GM21825 (cell line): Measurements from ENCODE around the gene NUDT16L1.

ENCODE experiments used
- ATAC-seq: cut with Tn5 transposase; IDR thresholded peaks from one replicate; pipeline ENCODE4 v1.9.1; 2021; ENCODE audit warnings: mild to moderate bottlenecking, moderate library complexity; ENCODE audit not compliant: unreplicated experiment

NUDT16L1 gene

GRCh38 chr16:4663777-4664465 lies 29.4 kb upstream of the NUDT16L1 start:
- no peak for ATAC-seq

- no peak for ATAC-seq
Observed at GRCh38 chr16:4664538-4665418, 28.6 kb upstream of the NUDT16L1 start.

- no peak for ATAC-seq
Observed at GRCh38 chr16:4666537-4667202, 26.7 kb upstream of the NUDT16L1 start.

GRCh38 chr16:4667203-4667963 lies 26.0 kb upstream of the NUDT16L1 start:
- ATAC-seq = no peak

DNA sequence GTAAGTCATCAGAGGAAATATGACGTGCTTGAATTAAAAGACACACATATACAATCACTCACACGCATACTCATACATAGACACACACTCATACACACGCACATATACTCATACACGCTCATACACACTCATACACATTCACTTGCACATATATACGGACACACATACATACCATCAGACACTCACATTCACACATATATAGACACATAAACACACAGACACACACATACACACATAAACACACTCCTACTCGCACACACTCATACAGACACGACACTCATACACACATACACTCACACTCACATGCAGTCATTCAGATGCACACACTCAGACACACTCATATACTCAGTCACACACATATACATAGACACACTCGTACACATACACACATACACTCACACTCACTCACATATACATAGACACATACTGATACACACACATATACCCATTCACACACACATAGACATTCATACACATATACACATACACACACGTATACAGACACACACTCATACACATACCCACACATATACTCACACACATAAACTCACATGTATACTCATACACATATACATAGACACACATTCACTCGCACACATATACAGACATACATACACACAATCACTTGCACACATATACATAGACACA lies 24.9 kb upstream of the NUDT16L1 start:
- no peak for ATAC-seq

- ATAC-seq = no peak
Observed at GRCh38 chr16:4673387-4674046, 19.8 kb upstream of the NUDT16L1 start.

- no peak for ATAC-seq
Observed at GRCh38 chr16:4674926-4675530, 18.3 kb upstream of the NUDT16L1 start.

DNA sequence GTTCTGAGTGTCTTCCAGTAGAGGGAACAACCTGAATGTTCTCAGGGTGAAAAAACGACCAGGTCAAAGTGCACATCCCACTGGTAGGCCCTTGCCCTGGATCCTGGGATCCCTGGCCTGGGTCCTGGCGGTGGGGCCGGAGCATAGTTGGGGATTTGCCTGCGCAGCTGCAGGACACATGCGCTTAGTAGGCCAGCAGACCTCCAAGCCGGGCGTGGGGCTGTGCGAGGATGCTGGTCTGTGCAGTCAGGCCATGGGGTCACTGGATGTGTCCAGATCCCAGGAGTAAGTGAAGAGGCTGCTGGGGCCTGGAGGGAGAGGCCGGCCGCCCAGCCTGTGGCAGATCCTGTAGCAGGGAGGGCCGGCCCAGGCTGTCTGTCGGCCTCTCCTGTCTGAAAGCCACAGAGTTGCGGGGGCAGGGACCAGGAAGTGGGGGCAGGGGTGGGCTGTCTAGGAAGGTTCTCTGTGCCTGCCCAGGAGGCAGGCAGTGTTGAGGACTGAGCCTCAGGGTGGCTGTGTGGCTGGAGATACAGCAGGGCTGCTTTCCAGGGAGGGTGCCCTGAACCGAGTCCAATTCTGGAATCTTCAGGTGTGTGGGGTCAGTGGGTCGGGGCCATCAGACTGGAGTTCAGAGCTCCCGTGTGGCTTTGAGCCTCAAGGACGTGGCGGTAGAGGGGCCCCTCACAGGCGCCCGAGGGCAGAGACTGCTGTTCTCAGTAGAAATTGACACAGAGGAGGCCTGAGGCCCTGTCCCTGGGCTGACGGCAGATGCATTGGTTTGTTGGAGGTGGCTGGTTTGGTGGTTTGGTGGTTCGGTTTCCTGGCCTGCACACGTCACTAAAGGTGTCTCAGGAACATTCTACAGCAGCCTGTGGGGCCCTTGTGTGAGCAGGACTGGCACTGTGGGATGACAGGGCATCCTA lies 17.2 kb upstream of the NUDT16L1 start:
- ATAC-seq = no peak

- no peak for ATAC-seq
Observed at GRCh38 chr16:4676831-4677230, 16.5 kb upstream of the NUDT16L1 start.

- ATAC-seq = no peak
Observed at GRCh38 chr16:4677390-4677789, 16.0 kb upstream of the NUDT16L1 start.

- no peak for ATAC-seq
Observed at GRCh38 chr16:4677994-4678393, 15.4 kb upstream of the NUDT16L1 start.

- no peak for ATAC-seq
Observed at GRCh38 chr16:4678596-4678995, 14.8 kb upstream of the NUDT16L1 start.

DNA sequence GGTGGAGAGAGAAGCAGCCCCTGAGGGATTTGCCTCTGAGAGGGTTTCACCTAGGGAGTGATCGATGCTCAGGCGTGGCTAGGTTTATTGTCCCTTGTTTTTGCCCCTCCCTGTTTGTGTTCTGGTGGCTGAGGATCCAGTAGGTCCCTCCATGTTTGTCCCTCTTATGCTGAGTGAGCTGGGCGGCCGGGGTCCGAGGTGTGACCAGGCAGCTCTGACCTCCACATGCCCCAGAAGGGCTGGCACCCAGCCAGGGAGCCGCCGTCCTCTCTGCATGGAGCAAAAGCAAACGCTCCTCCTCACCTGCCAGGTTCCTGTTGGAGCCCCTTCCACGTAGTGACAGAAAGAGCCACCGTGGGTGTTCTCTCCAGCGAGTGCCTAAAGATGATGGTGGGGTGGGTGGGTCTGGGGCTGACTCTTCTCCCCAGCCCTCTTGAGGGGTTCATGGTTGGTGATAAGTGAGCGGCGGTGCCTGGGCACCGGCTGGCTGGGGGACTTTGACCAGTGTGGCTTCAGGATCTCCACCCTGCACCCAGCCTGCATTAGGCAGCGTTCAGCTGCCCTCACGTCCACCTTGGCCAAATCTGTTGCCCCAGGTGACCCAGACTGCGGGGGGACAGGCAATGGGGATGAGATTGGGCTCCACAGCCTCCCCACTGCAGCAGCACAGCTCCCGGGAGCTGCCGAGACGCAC lies 14.1 kb upstream of the NUDT16L1 start:
- no peak for ATAC-seq

- no peak for ATAC-seq
Observed at GRCh38 chr16:4679850-4680636, 13.3 kb upstream of the NUDT16L1 start.

DNA sequence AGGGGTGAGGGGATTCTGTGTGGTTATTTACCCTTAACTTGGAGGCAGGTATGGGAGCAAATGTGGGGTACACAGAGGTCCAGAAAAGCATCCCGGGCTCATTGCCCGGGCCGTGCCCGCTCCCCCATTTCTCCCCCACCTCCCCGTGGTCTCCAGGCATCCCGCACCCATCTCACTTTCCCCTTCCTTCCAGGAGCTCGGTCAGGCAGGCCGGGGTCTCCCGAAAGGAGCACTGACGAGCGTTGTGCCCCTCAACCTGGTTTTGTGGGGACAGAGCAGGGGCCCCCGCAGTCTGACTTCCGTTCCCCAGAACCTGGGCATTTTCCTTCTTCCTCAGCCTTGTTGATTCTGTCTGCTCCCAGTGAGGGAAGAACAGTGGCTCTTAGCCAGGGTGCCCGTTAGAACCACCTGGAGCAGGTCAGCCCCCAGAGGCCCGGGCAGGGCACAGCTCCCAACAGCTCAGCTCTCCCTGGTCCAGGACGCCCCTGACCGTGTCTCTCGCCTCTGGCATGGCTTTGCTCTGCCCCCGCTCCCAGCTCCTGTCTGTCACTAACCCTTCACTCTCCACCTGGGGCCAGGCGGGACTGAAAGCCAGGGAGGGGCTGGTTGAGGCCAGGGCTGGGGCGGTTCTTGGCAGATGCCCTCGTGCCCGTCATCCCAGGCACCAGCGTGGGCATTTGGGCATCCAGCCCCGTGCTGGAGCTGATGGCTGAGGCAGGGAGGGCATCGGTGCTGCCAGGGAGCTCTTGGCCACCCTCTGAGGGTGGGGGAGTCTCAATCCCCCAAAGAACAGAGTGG lies 12.5 kb upstream of the NUDT16L1 start:
- ATAC-seq = no peak

DNA sequence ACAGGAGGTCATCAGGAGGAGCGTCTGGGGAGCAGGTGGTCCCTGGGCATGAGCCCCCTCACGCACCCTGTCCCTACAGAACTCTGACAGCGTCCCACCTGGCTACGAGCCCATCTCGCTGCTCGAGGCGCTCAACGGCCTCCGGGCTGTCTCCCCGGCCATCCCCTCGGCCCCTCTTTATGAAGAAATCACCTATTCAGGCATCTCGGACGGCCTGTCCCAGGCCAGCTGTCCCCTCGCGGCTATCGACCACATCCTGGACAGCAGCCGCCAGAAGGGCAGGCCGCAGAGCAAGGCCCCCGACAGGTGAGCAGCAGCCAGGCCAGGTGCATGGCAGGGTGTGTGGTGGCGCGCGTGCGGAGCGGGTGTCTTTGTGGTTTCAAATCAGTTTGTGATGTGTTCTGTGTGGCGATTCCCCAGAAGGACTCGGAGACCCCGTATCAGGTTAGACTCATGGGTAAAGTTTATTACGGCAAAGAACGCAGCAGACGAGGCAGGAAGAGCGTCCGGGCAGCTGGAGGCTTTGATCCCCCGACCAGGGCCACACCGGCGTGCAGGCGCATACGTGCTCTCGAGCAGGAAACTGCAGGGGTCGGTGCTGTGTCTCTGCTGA lies 11.8 kb upstream of the NUDT16L1 start:
- no peak for ATAC-seq
